ENCODE data around the gene AGPAT3. TPM values are rescaled to one million over a fixed set of nuclear protein-coding genes. Genes with fewer than 3 reads are reported as not detected.
"Not testable (repeated sequence)": the region's sequence is repeated elsewhere in the genome, so short reads cannot be mapped to it uniquely, and the experiment has no call there.

Gene AGPAT3
- total RNA-seq, 1 donor from 2014 or later, result 33.9 TPM

DNA sequence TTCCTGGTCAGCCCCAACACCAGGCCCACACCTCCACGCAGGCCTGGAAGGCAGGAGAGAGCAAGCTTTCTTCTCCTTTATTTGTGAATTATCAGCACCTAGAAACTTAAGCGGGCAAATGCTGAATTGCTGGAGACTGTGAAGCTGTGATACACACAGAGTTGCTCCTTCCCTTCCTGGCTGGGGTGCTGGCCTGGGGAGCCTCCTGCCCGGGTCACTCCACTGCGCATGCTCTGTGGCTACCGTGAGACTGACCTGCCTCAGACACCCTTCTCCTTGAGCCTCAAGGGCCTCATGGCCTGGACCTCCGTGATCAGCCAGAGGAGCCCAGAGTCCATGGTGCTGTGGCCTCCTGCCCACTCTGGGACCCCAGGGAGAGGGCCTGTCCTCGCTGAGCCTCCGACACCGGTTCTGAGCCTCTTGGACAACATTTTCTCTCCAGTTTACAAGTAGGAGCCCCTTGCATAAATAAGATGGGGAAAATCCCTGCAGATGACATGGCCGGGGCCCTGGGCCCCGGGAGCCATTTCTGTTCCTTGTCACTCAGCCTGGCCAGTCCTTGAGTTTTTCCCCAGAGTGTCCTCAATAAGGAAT, 18.0 kb downstream of the AGPAT3 start:
- DNase-seq (ENCODE audit: low spot score), result no peak

GRCh38 chr21:43884012-43884860, 19.2 kb downstream of the AGPAT3 start:
- DNase-seq (ENCODE audit: low spot score), result peak; percentile 64

GRCh38 chr21:43884861-43885417, 19.9 kb downstream of the AGPAT3 start:
- DNase-seq (ENCODE audit: low spot score), result no peak

DNA sequence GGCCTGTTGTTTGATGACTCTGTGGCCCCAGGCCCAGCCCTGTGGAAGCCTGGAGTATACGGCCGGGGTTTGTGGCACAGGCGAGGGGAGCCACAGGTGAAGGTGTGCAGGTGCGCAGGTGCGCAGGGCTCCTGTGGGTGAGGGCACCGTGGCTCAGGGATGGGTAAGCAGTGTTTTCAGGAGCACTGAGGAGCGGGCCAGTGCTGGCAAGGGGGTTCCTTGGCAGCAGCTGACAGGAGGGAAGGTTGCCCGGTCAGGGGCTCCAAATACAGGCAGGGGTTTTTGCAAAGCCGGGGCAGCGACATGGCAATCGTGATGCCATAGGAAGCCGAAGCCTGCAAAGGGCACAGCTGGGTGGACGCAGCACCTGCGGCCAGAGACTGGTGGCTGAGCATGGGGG, 20.7 kb downstream of the AGPAT3 start:
- no peak for DNase-seq (ENCODE audit: low spot score)

- DNase-seq (ENCODE audit: low spot score), result no peak
These were observed 21.5 kb downstream of the AGPAT3 start for GRCh38 chr21:43886565-43886964.

- no peak for DNase-seq (ENCODE audit: low spot score)
These were observed 24.0 kb downstream of the AGPAT3 start for GRCh38 chr21:43889069-43889468.

DNA sequence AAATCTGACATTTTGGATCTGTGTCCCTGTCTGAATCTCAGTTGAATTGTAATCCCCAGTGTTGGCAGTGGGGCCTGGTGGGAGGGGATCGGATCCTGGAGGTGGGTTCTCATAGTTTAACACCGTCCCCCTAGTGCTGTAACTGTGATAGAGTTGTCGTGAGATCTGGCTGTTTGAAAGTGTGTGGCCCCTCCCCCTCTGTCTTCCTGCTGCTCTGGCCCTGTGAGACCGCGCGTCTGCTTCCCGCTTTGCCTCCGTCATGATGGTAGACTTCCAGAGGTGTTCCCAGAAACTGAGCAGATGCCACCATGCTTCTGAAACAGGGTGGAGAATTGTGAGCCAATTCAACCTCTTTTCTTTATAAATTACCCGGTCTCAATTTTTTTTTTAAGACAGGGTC, 25.0 kb downstream of the AGPAT3 start:
- no peak for DNase-seq (ENCODE audit: low spot score)

DNA sequence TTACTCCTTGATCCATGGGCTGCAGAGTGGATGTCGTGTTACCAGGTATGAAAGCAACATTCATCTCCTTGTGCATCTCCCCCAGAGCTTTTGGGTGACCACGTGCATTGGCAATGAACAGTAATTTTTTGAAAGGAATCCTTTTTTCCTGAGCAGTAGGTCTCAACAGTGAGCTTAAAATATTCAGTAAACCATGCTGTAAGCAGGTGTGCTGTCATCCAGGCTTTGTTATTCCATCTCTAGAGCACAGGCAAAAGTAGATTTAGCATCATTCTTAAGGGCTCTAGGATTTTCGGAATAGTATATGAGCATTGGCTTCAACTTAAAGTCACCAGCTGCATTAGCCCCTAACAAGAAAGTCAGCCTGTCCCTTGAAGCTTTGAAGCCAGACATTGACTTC, 27.3 kb downstream of the AGPAT3 start:
- DNase-seq (ENCODE audit: low spot score), result no peak

DNA sequence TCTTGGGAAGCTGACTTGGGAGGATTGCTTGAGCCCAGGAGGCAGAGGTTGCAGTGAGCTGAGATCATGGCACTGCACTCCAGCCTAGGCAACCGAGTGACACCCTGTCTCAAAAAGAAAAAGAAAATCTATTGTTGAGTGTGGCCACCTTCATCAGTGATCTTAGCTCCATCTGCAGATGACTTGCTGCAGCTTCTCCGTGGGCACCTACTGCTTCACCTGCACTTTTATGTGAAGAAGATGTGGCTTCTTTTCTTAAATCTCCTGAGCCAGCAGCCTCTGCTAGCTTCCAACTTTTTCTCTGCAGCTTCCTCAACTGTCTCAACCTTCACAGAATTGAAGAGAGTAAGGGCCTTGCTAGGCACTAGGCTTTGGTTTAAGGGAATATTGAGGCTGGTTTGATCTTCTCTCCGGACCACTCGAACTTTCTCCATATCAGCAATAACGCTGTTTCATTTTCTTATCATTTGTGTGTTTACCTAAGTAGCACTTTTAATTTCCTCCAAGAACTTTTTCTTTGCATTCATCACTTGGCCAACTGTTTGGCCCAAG, 28.0 kb downstream of the AGPAT3 start:
- no peak for DNase-seq (ENCODE audit: low spot score)

GRCh38 chr21:43893536-43894205, 28.6 kb downstream of the AGPAT3 start:
- DNase-seq (ENCODE audit: low spot score), result no peak

DNA sequence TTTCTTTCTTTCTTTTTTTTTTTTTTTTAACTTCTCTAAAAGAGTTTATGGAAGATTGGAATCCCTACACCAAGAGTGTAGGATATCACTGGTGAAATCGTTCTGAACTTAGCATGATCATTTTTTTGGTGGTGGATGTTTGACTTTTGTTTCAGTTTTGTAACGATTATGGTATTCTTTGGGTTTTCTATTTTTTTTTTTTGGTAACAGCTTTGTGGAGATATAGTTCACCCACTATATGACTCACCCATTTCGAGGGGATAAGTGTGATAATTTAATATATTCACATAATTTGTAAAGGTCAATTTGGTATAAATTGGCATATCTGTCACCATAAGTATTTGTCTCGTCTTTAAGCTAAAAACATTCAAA, 29.2 kb downstream of the AGPAT3 start:
- no peak for DNase-seq (ENCODE audit: low spot score)

GRCh38 chr21:43895196-43895595, 30.2 kb downstream of the AGPAT3 start:
- no peak for DNase-seq (ENCODE audit: low spot score)

DNA sequence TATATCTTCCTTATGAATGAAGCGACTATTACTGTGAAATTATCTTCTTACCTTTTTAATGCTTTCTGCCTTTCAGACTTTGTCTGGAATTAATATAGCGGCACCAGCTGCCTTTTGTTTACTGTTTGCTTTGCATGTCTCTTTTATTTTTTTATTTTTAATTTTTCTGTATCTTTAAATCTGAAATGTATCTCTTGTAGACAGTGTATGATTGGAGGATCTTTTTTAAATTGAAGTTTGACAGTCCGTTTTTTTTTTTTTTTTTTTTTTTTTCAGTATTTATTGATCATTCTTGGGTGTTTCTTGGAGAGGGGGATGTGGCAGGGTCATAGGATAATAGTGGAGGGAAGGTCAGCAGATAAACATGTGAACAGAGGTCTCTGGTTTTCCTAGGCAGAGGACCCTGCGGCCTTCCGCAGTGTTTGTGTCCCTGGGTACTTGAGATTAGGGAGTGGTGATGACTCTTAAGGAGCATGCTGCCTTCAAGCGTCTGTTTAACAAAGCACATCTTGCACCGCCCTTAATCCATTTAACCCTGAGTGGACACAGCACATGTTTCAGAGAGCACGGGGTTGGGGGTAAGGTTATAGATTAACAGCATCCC, 31.8 kb downstream of the AGPAT3 start:
- DNase-seq (ENCODE audit: low spot score), result not testable (repeated sequence)

DNA sequence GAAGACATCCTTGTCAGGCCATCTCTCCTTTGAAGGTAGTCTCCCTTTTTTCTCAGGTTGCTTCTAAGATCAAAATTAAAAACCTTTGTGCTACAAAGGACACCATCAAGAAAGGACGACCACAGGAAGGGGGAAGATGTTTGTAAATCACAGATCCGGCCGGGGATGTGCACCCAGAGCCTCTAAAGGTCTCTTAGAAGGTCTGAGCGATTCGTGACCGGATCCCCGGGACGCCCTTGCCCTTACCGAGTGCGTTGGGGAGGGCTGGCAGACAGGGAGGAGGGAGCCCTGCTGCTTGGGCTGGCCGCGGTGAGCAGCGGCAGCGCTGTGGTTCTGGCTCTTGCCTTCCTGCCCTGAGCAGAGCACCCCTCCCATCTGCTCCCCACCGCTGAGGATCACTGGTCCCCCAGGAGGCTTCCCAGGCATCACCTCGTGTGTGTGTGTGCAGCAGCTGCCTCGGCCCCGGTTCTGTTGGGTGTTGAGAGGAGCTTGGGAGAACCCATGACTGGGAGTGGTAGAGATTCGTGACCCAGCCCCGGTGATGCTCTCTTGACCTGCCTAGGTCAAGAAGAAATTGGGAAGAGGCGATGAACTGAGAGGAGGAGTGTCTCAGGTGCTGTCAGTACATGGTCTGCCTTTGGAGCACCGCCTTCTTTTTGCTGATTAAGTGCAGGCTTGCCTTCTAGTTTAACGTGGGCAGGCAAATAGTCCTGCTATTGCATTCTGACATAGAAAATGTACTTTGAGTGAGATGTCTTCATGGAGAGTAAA, 34.5 kb downstream of the AGPAT3 start:
- DNase-seq (ENCODE audit: low spot score), result no peak

- DNase-seq (ENCODE audit: low spot score), result no peak
These were observed 35.0 kb downstream of the AGPAT3 start for GRCh38 chr21:43900078-43900385.

DNA sequence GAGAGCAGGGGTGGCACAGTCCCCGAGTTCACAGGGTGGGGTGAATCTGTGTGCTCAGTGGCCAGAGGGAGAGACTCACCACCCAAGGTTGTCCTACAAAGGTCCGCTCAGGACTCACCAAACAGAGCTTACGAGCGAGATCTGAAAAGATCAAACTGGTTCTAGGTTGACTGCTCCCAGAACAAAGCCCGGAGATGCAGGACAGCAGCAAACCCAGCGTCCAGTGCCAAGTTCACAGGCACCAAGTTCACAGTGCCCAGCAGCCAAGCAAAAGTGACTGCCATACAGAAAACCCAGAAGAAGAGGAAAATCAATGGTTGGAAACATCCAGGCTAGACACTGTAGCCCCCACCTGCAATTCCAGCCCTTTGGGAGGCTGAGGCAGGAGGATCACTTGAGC, 35.7 kb downstream of the AGPAT3 start:
- no peak for DNase-seq (ENCODE audit: low spot score)

DNA sequence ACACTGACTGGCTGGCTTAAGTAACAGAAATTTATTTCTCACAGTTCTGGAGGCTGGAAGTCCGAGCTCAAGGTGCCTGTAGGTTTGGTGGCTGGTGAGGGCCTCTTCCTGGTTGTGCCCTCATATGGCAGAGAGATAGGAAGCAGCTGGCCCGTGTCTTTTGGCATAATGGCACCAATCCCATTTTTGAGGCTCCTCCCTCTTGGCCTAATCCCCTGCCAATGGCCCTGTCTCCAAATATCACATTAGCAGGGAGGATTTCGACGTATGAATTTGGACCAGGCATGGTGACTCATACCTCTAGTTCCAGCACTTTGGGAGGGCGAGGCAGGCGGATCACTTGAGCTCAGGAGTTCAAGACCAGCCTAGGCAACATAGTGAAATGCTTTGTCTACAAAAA, 37.4 kb downstream of the AGPAT3 start:
- DNase-seq (ENCODE audit: low spot score), result no peak

DNA sequence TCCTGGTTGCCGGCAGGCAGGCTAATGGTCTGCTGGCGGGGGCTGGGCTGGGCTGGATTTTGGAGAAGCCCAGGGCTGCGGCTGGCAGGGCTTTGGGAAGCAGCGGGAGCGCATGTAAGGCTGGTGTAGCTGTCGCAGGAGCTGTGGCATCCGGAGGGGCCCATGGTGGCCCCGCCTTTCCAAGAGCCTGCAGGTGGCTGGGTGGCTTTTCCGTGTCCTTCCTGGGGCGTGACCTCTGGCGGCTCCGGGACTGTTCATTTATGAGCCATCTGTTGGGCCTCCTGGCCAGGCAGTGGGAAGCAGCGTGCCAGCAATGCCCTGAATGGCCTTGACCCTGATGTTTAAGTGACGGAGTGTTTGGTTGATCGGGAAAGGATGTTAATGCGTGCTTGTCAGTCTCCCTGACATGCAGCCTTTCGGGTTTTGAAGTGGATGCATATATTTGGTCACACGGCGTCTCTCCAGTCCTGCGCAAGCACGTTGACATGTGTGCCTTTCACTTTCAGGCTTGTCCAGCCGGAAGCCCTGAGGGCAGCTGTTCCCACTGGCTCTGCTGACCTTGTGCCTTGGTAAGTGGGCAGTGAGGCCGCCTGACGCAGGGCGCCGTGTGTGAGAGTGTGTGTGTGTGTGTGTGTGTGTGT, 38.5 kb downstream of the AGPAT3 start:
- no peak for DNase-seq (ENCODE audit: low spot score)

DNA sequence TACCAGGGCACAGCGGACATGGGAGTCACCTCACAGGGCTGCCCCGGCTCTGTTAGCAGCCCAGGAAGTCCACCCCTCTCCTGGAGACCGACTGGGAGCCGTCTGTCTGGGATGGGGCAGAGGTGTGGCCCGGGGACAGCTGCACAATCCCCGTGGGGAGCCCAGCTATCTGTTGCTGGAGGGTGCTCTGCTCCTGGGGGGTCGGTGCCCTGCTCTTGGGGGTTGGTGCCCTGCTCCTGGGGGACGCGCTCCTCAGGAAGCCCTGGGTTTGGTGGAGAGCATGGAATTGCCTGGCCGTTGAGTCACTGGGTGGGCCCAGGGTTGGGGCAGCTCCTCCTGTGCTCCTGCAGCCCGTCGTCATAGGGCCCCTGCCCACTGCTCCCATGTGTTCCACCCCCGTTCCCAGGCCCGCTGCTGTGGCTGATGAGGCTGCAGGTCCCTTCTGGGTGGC, 39.3 kb downstream of the AGPAT3 start:
- no peak for DNase-seq (ENCODE audit: low spot score)

DNA sequence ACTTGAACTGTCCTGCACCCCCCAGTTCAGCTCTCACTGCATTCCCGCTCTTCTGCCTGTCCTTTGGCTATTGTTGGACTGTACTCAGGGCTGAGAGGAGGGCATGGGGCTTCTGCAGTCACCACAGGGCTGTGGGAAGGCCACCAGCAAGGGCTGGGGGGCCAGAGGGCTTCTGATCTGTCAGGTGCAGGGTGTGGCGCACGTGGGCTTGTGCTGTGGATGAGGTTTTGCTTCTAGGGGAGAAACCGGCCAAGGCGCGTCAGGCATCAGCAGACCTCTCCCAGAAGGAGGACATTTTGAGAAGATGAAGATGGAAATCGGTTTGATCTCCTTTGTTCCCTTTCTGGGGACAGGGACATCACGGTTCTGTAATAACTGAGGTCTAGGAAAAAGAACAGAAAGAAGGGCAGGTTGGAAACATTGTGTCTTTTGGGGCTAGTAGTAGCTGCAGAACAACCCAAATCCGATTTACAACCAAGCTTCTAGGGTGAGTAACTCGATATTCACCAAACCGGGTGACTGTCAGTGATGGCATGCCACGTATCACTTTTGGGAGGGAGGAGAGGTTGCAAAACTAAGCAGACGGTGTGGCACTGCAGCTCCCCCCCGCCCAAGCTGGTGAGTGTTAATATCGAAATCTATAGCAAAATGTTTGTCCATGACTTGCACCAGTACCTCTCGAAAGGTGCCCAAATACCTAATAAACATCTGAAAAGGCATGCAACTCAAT, 40.9 kb downstream of the AGPAT3 start:
- no peak for DNase-seq (ENCODE audit: low spot score)
